Testis (tissue), 3 donors: ENCODE measurements around the gene RBFOX1. TPM values are rescaled to one million over a fixed set of nuclear protein-coding genes. Genes with fewer than 3 reads are reported as not detected.

Experiments
- DNase-seq: peaks from one replicate; pipeline ENCODE4 v3.0.0-alpha.2; 2019
- H3K27ac ChIP-seq, 2 donors: fragments of 200-600 bp; sonication (generic); one replicate each; pipeline ENCODE4 v1.5.1; 2019
- H3K27me3 ChIP-seq: fragments of 200-600 bp; sonication (generic); one replicate; pipeline ENCODE4 v1.5.1; 2019
- H3K36me3 ChIP-seq: fragments of 200-600 bp; sonication (generic); one replicate; pipeline ENCODE4 v1.5.1; 2017; ENCODE audit warnings: low read depth; ENCODE audit errors: missing control alignments
- H3K4me1 ChIP-seq: fragments of 200-600 bp; sonication (generic); one replicate; pipeline ENCODE4 v1.5.1; 2019
- H3K4me3 ChIP-seq, 2 donors: fragments of 200-600 bp; sonication (generic); one replicate each; pipeline ENCODE4 v1.5.1; 2017 to 2019
- H3K9me3 ChIP-seq: fragments of 200-600 bp; sonication (generic); one replicate; pipeline ENCODE4 v1.5.1; 2017
- CTCF ChIP-seq, 3 experiments: fragments of 450-650 bp in 2 of 3; fragments of 200-600 bp in 1 of 3; sonication (generic) in 1 of 3; IDR thresholded peaks; one replicate each; pipeline ENCODE4 v1.5.1; 2016 to 2019; ENCODE audit warnings: antibody characterized with exemption in 3 of 3, mild to moderate bottlenecking in 2 of 3, moderate library complexity in 1 of 3
- POLR2A ChIP-seq: fragments of 450-650 bp; IDR thresholded peaks from one replicate; pipeline ENCODE4 v1.6.1; 2017; ENCODE audit warnings: antibody characterized with exemption, mild to moderate bottlenecking, moderate library complexity
- WGBS, 2 donors: methylation state at CpG; one replicate each; pipeline ENCODE4 v1.1.5; 2018; 5-methylcytosine and 5-hydroxymethylcytosine counted together
- intact Hi-C: fragments of 100-400 bp; cut with DNase I; formaldehyde crosslinking; loops from one replicate; pipeline ENCODE4 v1.15.1; 2023; ENCODE audit warnings: low total_unique reads
- polyA plus RNA-seq: library from polyadenylated mRNA; stranded (reverse); fragments of 350-450 nt; fragmentation: Illumina TruSeq; extraction: RNeasy Lipid Tissue Mini Kit (QIAGEN cat#74804); gene quantifications from one replicate; pipeline ENCODE4 v1.2.3, GENCODE V29; 2014; ENCODE audit warnings: low read depth, low replicate concordance; ENCODE audit not compliant: insufficient read depth
- total RNA-seq, 2 donors: library from RNA; depleted of rRNA; stranded (reverse); fragments of >200 nt; gene quantifications; one replicate each; pipeline ENCODE4 v1.2.3, GENCODE V29; 2016

The RBFOX1 gene
- total and polyA plus RNA-seq, 3 donors from 2014 or later, result 0.68 to 2.8 (median 1.1) TPM

GRCh38 chr16:7335991-7336634, 3.5 kb downstream of the RBFOX1 start:
- 48 to 60% methylated on average over 3 of the region's 3 CpGs for WGBS, 2 donors
- no peak for DNase-seq
- no peak for TF ChIP-seq POLR2A
- no peak for TF ChIP-seq CTCF (IDR thresholded peaks at IDR 0.05)
- Histone ChIP-seq H3K9me3 (no peaks in the 10 kb centered on the region), H3K4me3 (no peak overlapping the region), H3K36me3 (no peaks in the 10 kb centered on the region), H3K27me3 (no peaks in the 10 kb centered on the region), H3K4me1 (no peaks in the 10 kb centered on the region), H3K27ac (no peak overlapping the region)
- intact Hi-C loops, result no loop called here

GRCh38 chr16:7336742-7337141, 4.1 kb downstream of the RBFOX1 start:
- DNase-seq, result no peak
- Histone ChIP-seq H3K27me3 (no peaks in the 10 kb centered on the region), H3K9me3 (no peaks in the 10 kb centered on the region), H3K4me1 (no peaks in the 10 kb centered on the region), H3K4me3 (no peak overlapping the region), H3K36me3 (no peaks in the 10 kb centered on the region), H3K27ac (no peak overlapping the region)
- intact Hi-C loops, result no loop called here
- TF ChIP-seq CTCF (IDR thresholded peaks at IDR 0.05) (no peak), POLR2A (no peak)
- 79 to 86% methylated on average over 1 of the region's 1 CpG for WGBS, 2 donors

- H3K4me1 ChIP-seq, result no peaks in the 10 kb centered on the region
- no peaks in the 10 kb centered on the region for H3K9me3 ChIP-seq
- WGBS, 2 donors, result 75 to 79% methylated on average over 4 of the region's 4 CpGs
- TF ChIP-seq POLR2A (no peak), CTCF (IDR thresholded peaks at IDR 0.05) (no peak)
- DNase-seq, result no peak
- intact Hi-C loops, result no loop called here
- no peaks in the 10 kb centered on the region for H3K36me3 ChIP-seq
- H3K27me3 ChIP-seq, result no peaks in the 10 kb centered on the region
- H3K27ac ChIP-seq, result no peak overlapping the region
- H3K4me3 ChIP-seq, result no peak overlapping the region
Observed at GRCh38 chr16:7338826-7339225, 6.2 kb downstream of the RBFOX1 start.

GRCh38 chr16:7339700-7340099, 7.1 kb downstream of the RBFOX1 start:
- no peak for DNase-seq
- Histone ChIP-seq H3K36me3 (no peaks in the 10 kb centered on the region), H3K4me3 (no peak overlapping the region), H3K27me3 (no peaks in the 10 kb centered on the region), H3K27ac (no peak overlapping the region), H3K9me3 (no peaks in the 10 kb centered on the region), H3K4me1 (no peaks in the 10 kb centered on the region)
- WGBS, 2 donors, result 88 to 96% methylated on average over 1 of the region's 1 CpG
- intact Hi-C loops, result no loop called here
- TF ChIP-seq POLR2A, result no peak
- no peak for TF ChIP-seq CTCF (IDR thresholded peaks at IDR 0.05)

- H3K27me3 ChIP-seq, result no peaks in the 10 kb centered on the region
- DNase-seq, result no peak
- H3K9me3 ChIP-seq, result no peaks in the 10 kb centered on the region
- intact Hi-C loops, result no loop called here
- TF ChIP-seq CTCF (IDR thresholded peaks at IDR 0.05), result no peak
- no peak for TF ChIP-seq POLR2A
- H3K4me3 ChIP-seq, result no peak overlapping the region
- 56 to 64% methylated on average over 5 of the region's 5 CpGs for WGBS, 2 donors
- H3K27ac ChIP-seq, result no peak overlapping the region
- no peaks in the 10 kb centered on the region for H3K4me1 ChIP-seq
- H3K36me3 ChIP-seq, result no peaks in the 10 kb centered on the region
Observed at GRCh38 chr16:7340938-7341337, 8.3 kb downstream of the RBFOX1 start.
